Tongue (tissue), 2 donors: Measurements from ENCODE around the gene DOK6. TPM values are rescaled to one million over a fixed set of nuclear protein-coding genes. Genes with fewer than 3 reads are reported as not detected.
"Not testable (repeated sequence)": the region's sequence is repeated elsewhere in the genome, so short reads cannot be mapped to it uniquely, and the experiment has no call there.

Experiments used
- DNase-seq: peaks from one replicate; pipeline ENCODE4 v3.0.0-alpha.2; 2015
- total RNA-seq: library from RNA; depleted of rRNA; stranded (reverse); fragments of >200 nt; gene quantifications from one replicate; pipeline ENCODE4 v1.2.3, GENCODE V29; 2014

The DOK6 gene
- total RNA-seq, result 3.9 TPM

DNA sequence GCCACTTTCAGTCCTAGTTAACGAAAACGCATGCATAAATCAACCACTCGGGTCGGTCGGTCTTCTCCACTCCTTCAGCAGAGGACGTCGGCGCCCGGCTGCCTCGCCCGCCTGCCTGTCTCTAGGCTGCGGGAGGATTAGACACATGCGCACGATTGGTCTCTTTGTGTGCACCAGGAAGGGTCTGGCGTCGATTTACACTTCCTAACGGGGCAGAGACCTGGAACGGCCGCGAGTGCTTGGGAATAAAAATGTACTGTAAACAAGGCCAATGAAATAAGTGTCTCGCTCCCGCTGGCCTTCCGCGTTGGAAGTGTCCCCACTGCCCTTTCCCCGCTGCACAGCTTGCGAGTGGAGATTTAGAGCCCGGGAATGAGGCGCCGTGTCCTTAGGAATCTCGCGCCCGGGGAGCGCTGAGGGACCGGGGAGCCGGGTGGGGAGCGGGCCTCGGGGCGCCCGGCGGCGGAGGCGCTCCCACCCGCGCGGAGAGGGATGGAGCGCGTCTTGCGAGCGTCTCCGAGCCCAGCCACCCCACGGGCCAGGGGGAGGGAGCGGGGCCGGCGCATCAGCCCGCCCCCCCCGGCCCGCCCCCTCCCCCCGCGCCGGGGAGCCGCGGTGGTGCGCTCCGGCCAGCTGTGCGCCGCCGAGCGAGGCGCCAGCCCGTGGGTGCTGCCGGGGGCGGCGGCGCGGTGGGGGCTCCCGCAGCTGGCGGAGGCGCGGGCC lies at the start of gene DOK6:
TSS of gene DOK6 (plus strand) at position 636 of the 723 bp plus-strand sequence.
- DNase-seq, result peak; percentile 90

- DNase-seq, result no peak
Measured at GRCh38 chr18:69353023-69353422, 47.7 kb upstream of the DOK6 start.

DNA sequence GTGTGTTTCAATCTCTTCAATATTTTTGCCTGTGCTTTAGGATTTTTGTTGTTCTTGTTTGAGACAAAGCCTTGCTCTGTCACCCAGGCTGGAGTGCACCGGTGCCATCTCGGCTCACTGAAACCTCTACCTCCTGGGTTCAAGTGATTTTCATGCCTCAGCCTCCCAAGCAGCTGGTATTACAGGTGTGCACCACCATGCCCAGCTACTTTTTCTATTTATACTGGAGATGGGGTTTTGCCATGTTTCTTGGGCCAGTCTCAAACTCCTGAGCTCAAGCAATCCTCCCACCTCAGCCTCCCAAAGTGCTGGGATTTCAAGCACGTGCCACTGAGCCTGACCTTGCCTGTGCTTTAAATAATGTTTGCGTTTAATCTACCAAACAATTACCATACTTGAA lies 43.1 kb upstream of the DOK6 start:
- no peak for DNase-seq

DNA sequence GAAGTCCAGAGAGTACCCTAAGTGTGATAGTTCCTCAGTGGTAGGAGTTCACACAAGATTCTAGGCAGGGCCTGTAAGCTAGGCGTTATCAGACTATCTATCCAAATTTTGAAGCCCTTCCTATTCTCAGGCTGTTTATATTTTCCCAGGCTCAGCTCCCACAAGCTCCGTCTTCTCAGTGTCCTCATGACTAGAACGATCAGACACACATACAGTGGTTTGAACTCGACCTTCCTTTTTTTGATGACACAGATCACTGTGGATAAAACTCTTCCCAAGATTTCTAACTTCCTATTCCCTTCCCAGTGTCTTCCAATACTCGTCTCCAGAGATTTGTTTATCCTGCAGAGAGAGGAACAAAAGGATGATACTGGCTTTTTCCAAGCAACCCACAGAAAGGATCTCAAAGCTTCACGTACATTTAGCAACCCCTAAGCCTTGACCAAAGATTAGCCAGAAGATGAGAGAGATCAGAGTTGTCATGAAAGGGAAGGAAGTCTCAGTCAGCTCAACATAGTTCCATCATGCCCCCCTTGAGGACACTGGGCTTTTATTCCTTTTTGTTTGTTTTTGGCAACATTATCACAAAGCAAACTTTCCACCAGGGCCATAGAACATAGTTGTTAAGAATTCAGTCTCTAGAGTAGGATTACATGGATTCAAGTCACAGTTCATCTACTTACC lies 42.3 kb upstream of the DOK6 start:
- DNase-seq, result no peak

GRCh38 chr18:69359768-69360167 lies 40.9 kb upstream of the DOK6 start:
- not testable (repeated sequence) for DNase-seq

DNA sequence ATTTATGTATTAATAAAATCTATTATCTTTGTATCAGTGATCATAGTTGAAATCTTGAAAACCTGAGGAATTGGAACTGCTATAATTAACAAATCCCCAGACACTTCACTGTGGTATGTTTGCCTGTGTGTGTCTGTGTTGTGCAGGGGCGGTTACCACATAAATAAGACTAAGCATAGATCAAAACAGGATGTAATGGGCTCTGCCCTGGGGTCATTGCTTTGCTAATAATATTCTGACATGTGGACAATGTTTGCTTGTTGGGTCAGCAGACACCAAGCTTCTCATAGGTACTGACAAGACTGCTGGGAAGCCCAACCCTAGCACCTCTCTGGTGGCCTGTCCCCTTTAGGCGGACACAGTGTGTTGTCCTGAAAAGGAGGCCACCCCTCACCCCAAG lies 35.8 kb upstream of the DOK6 start:
- DNase-seq, result no peak

DNA sequence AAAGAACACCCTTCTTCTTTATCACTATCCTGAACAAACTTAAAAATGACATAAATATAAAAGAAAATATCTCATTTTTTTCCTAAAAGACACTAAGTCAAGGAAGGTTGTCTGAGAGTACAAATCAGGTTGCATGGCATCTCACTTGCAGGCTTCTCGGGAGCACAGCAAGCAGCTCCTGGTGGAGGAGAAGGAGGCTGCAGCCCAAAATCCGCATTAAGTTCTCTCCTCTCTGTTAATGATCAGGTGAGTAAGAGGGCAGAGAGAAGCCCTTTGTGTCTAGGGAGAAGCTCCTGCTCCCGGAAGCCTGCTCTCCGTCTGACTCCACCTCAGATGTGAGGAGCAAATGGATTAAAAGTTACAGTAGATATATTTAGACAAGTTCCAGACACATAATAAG lies 35.0 kb upstream of the DOK6 start:
- DNase-seq, result no peak

GRCh38 chr18:69367104-69367503 lies 33.6 kb upstream of the DOK6 start:
- DNase-seq, result no peak

DNA sequence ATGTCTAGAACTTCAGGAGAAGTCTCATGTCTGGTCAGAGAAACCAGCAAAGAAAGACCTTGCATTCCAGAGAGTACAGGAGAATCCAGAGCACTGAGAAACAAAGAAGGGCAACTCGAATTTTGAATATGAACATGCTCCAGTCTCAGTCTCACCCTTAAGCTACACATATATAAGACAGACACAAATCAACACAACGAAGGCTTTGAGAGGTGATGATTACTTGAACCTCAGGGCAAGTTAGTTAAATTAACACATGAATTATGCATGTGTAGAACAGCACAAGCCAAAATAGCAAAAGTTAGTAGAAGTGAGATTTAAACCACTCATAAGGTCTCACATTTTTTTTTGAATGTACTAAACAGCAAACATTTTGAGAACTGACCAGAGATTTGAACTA lies 29.0 kb upstream of the DOK6 start:
- DNase-seq, result no peak

DNA sequence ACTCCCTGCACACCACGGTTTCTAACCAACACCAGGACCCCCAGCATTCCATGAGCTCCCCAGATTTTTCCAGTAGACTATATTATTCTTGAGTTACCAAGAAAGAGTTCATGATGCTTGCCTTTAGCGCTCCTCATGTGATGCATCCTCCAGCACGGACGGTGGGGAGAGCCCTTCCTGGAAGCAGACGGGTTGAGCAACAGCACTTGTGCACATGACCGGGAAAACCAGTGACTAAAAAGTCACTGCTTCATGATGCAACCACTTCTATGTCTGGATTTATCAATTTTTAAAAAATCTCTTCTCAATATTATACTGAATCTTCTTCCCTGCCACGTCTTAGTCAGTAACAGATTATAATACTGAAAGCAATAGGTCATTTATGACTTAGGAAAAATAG lies 20.4 kb upstream of the DOK6 start:
- no peak for DNase-seq

DNA sequence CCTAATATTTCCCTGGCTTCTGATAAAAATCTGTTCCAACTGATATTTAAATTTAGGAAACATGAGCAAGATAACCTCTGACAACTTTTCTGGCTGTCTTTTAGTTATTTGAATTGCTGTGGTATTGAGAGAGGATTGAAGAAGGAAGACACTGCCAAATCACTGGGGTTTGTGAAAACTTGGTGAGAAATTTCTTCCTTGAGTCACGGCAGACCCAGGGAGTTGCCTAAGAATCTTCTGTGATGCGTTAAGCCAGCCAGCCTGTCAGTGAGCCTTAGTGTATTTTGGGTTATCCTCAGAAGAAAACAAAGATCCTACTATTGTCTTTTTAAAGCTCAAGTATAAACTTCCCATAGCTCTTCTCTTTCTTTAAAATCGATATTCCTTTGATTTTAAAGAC lies 17.5 kb upstream of the DOK6 start:
- no peak for DNase-seq

DNA sequence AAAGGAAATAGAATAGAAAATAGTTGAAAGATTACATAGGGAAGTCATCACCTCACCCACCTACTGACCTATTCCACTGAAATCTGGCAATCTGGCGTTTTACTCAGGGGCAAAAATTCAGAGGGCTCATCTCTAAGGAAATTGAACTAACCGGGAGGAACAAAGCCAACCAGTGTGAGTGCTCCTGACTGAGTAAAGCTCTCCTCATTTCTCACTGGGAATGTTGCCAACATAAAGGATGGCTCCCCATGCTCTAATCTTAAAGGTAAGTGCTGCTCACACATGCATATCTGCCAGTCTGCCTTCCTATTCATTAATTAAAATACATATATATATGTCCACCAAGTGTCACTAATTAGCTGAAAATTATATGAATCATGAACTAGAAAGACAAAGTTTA lies 13.5 kb upstream of the DOK6 start:
- no peak for DNase-seq

DNA sequence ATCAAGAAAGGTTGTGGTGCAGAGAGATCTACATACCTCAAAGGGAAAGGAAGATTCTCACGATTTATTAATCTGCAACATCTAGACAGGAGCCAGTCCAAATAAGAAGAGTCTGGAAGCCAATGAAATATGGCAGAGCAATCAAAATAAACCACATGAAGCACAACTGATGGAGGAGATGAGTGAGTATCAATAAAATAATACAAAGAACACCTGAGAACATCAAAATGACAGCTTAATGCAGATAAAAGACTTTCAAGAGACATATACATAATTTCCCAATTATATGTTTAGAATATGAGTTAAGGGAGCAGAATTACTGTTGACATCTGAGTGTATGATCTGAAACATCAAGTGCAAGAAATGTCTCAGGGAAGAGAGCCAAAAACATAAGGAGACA lies 12.5 kb upstream of the DOK6 start:
- no peak for DNase-seq

- DNase-seq, result no peak
Measured at GRCh38 chr18:69397096-69397495, 3.6 kb upstream of the DOK6 start.

DNA sequence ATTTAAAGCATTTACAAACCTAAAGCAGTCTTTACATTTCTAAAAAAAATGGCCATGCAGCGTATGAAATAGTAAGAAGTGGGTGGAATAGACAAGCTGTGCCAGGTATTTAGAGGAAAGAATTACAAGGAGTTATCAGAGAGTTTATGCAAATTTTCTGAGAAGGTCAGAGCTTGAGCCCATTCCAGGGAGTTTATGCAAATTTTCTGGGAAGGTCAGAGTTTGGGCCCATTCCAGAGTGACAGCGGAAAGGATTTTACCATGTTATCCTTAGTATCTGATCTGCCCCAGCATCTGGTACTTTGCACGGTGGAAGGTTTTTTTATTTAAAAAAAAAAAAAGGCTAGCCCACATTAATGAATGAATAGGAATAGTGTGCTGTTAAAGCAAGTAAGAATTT lies 1.4 kb upstream of the DOK6 start:
- DNase-seq, result peak; percentile 12

GRCh38 chr18:69400976-69401225 lies 213 bp downstream of the DOK6 start:
- peak; percentile 58 for DNase-seq

- DNase-seq, result peak; percentile 48
Measured at GRCh38 chr18:69401226-69401971, 711 bp downstream of the DOK6 start.

- no peak for DNase-seq
Measured at GRCh38 chr18:69401972-69402532, 1.4 kb downstream of the DOK6 start.

GRCh38 chr18:69402533-69402989 lies 1.9 kb downstream of the DOK6 start:
- peak; percentile 39 for DNase-seq

DNA sequence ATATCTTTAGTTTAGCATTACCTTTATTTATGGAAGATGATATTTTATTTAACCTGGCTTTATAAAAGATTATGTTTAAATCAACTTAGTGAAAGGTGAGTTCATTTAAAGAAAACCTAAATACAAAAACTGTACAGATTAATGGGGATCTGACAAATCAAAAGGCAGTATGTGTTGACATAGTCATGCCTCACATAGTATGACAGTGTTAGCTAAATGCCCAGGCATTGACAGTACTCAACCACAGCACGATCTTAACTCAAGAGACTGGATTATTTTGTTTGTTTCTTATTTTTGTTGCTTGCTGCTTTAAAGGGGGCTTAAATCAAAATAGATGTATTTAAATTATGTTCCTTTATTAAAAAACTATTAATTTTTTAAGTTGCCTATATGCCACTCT lies 7.8 kb downstream of the DOK6 start:
- peak; percentile 3 for DNase-seq

GRCh38 chr18:69411199-69411598 lies 10.5 kb downstream of the DOK6 start:
- no peak for DNase-seq

- DNase-seq, result no peak
Measured at GRCh38 chr18:69414184-69414583, 13.5 kb downstream of the DOK6 start.

GRCh38 chr18:69432847-69433246 lies 32.2 kb downstream of the DOK6 start:
- no peak for DNase-seq
